Measurements from ENCODE around the gene PRKCG. TPM values are rescaled to one million over a fixed set of nuclear protein-coding genes. Genes with fewer than 3 reads are reported as not detected.
A peak's percentile ranks its signal among the peaks of the same experiment; 100 is the strongest.

The PRKCG gene
- polyA plus RNA-seq, 3 donors: 0.01 TPM; not detected in 2

DNA sequence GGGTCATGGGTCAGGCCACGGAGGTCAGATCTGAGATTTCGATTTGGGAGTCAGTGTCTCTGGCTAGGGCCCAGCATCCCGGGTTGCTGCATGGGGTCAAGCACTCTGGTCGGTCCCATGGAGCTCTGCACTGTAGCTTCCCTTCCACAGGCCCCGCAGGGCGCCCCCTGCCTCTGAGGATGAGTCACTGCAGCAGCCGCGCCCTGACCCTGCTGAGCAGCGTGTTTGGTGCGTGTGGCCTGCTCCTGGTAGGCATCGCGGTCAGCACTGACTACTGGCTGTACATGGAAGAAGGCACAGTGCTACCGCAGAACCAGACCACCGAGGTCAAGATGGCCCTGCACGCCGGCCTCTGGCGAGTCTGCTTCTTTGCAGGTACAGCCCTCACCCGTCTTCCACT lies 30.7 kb downstream of the PRKCG start:
- Mint-ChIP-seq H3K27me3 (ENCODE audit: low read depth in 3 of 3) (peaks cover 46 to 69% (median 59%) of the 10 kb centered on the region in 3 donors), H3K36me3 (peaks cover 10 to 20% of the 10 kb centered on the region in 2 donors), H3K27ac (no peak overlapping the region), H3K4me1 (peaks cover 15% of the 10 kb centered on the region), H3K4me3 (peak overlapping the region in 1 of 2 donors; percentile 12), H3K9me3 (peaks cover 4 to 36% (median 21%) of the 10 kb centered on the region in 7 donors)
- Histone ChIP-seq H3K27ac (ENCODE audit: low read depth in 1 of 2, low read length in 2 of 2) (no peak overlapping the region), H3K4me1 (ENCODE audit: control insufficient read depth in 1 of 2, insufficient read depth in 2 of 2, low read length in 2 of 2) (peaks cover 3 to 11% of the 10 kb centered on the region in 2 donors), H3K27me3 (ENCODE audit: control insufficient read depth in 2 of 2, insufficient read depth in 2 of 2, low read length in 2 of 2) (peaks cover 26 to 44% of the 10 kb centered on the region in 2 donors), H2AFZ (ENCODE audit: insufficient read depth, low read depth, low read length, poor library complexity, severe bottlenecking) (no peak overlapping the region), H3K4me2 (replicated peaks; ENCODE audit: extremely low read depth, low read length, poor library complexity, severe bottlenecking) (no peak overlapping the region), H3K4me3 (replicated peaks in 1 of 3; ENCODE audit: low read depth in 2 of 3, low read length in 3 of 3) (no peak overlapping the region), H3K9ac (ENCODE audit: insufficient read depth, low read length, poor library complexity, severe bottlenecking) (no peak overlapping the region), H4K20me1 (ENCODE audit: insufficient read depth, low read length) (no peaks in the 10 kb centered on the region), H3K79me2 (ENCODE audit: insufficient read depth, low read length) (no peaks in the 10 kb centered on the region), H3K36me3 (replicated peaks in 1 of 2; ENCODE audit: control insufficient read depth in 1 of 2, insufficient read depth in 2 of 2, low read length in 2 of 2) (no peaks in the 10 kb centered on the region), H3K9me3 (replicated peaks in 1 of 2; ENCODE audit: control insufficient read depth in 1 of 2, insufficient read depth in 1 of 2, low read length in 2 of 2) (peaks cover 3 to 16% of the 10 kb centered on the region in 2 donors)
- intact Hi-C loops (cut with micrococcal nuclease): no loop called here
- DNase-seq: no peak
- TF ChIP-seq, protein P1, sequence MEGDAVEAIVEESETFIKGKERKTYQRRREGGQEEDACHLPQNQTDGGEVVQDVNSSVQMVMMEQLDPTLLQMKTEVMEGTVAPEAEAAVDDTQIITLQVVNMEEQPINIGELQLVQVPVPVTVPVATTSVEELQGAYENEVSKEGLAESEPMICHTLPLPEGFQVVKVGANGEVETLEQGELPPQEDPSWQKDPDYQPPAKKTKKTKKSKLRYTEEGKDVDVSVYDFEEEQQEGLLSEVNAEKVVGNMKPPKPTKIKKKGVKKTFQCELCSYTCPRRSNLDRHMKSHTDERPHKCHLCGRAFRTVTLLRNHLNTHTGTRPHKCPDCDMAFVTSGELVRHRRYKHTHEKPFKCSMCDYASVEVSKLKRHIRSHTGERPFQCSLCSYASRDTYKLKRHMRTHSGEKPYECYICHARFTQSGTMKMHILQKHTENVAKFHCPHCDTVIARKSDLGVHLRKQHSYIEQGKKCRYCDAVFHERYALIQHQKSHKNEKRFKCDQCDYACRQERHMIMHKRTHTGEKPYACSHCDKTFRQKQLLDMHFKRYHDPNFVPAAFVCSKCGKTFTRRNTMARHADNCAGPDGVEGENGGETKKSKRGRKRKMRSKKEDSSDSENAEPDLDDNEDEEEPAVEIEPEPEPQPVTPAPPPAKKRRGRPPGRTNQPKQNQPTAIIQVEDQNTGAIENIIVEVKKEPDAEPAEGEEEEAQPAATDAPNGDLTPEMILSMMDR (IDR thresholded peaks at IDR 0.05): peak; percentile 40
- 79% methylated on average over 18 of the region's 18 CpGs for WGBS (ENCODE audit: insufficient coverage)

DNA sequence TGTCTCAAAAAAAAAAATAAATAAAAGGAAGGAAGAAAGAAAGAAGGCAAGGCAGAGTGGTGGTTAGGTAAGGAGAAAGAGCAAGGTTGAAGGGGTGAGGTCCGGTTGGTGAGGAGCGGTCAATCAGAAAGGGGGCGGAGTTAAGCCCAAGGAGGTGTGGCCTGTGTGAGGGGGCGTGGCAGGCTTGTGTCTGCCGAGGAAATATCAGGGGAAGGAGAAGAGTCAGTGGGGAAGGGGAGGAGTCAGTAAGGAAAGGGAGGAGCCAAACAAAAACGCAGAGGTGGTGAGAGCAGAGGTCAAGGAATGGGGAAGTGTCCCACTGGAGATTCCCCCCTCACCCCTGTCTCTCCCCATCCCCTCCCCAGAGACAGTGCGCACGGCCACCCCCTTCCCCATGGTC lies 33.0 kb downstream of the PRKCG start:
- H3K4me3 Mint-ChIP-seq: no peak overlapping the region
- intact Hi-C loops (cut with micrococcal nuclease): no loop called here
- Histone ChIP-seq H3K27ac (ENCODE audit: low read depth in 1 of 2, low read length in 2 of 2) (no peak overlapping the region), H3K27me3 (ENCODE audit: control insufficient read depth in 2 of 2, insufficient read depth in 2 of 2, low read length in 2 of 2) (peaks cover 11 to 23% of the 10 kb centered on the region in 2 donors), H3K9ac (ENCODE audit: insufficient read depth, low read length, poor library complexity, severe bottlenecking) (no peak overlapping the region), H3K79me2 (ENCODE audit: insufficient read depth, low read length) (no peaks in the 10 kb centered on the region), H4K20me1 (ENCODE audit: insufficient read depth, low read length) (no peaks in the 10 kb centered on the region), H3K4me3 (replicated peaks in 1 of 3; ENCODE audit: low read depth in 2 of 3, low read length in 3 of 3) (no peak overlapping the region), H2AFZ (ENCODE audit: insufficient read depth, low read depth, low read length, poor library complexity, severe bottlenecking) (no peak overlapping the region), H3K4me1 (ENCODE audit: control insufficient read depth in 1 of 2, insufficient read depth in 2 of 2, low read length in 2 of 2) (no peaks in the 10 kb centered on the region), H3K4me2 (replicated peaks; ENCODE audit: extremely low read depth, low read length, poor library complexity, severe bottlenecking) (no peak overlapping the region), H3K36me3 (replicated peaks in 1 of 2; ENCODE audit: control insufficient read depth in 1 of 2, insufficient read depth in 2 of 2, low read length in 2 of 2) (no peaks in the 10 kb centered on the region), H3K9me3 (replicated peaks in 1 of 2; ENCODE audit: control insufficient read depth in 1 of 2, insufficient read depth in 1 of 2, low read length in 2 of 2) (peaks cover 3 to 9% of the 10 kb centered on the region in 2 donors)
- peaks cover 3 to 21% (median 4%) of the 10 kb centered on the region in 7 donors for H3K9me3 Mint-ChIP-seq
- H3K36me3 Mint-ChIP-seq: peaks cover 4 to 6% of the 10 kb centered on the region in 2 donors
- WGBS (ENCODE audit: insufficient coverage): 61% methylated on average over 5 of the region's 8 CpGs
- peaks cover 26 to 47% (median 39%) of the 10 kb centered on the region in 3 donors for H3K27me3 Mint-ChIP-seq (ENCODE audit: low read depth in 3 of 3)
- H3K27ac Mint-ChIP-seq: no peak overlapping the region
- peaks cover 3% of the 10 kb centered on the region for H3K4me1 Mint-ChIP-seq
- peak in 2 of 3 donors; percentile 12 to 29 for DNase-seq
- TF ChIP-seq, protein P1 (IDR thresholded peaks at IDR 0.05): no peak

All from CD14-positive monocyte (primary cell).